NCI-H82 treated with DMSO at 0.1 percent for 48 hours (cell line): ENCODE measurements around the gene RITA1.
"Not testable (repeated sequence)": the region's sequence is repeated elsewhere in the genome, so short reads cannot be mapped to it uniquely, and the experiment has no call there.

Source experiments
- DNase-seq: peaks from one replicate; lab custom pipeline; 2025; ENCODE audit not compliant: unreplicated experiment; lab: John Stamatoyannopoulos, UW

RITA1 gene

DNA sequence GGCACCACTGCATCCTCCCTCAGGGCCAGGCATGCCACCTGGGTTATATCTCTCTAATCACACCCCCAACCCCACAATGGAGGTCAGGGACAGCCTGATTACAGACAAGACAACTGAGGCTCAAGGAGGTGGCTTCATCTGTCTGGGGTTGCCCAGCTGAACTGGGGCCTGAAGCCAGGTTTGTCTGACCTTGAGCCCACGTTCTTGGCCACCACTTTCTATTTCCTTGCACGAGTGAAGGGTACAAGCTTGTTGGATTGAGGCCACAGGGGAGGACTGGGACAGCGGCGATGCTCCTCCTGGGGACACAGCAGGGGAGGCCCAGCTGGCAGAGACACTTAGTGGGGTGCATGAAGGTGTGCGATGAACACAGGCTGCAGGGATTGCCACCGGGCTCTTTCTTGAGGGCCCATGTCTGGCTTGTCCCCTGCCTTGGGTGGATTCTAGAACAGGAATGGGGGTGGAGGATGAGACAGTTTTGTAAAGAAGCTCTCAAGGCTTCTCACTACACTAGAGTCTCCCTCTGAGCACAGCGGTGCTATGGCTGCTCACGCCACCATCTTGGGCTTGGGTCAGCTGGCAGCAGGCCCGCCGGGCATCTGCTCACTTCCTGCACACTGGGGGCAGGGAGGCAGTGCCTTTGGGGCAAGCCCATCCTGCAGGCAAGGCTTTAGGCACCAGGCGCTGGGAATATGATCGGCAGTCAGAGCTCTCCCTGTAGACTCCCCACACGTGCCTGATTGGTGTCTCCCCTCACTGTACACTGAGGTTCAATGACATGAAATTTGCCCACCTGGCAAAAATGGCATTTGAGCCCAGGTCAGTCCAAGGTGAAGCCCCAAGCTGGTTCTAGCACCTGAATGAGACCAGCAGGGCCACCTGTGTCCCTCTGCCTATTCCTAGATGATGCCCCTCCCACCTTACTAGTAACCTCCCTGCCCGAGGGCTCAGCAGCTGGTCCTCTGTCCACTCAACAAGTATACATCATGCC, 16.0 kb downstream of the RITA1 start:
- no peak for DNase-seq

DNA sequence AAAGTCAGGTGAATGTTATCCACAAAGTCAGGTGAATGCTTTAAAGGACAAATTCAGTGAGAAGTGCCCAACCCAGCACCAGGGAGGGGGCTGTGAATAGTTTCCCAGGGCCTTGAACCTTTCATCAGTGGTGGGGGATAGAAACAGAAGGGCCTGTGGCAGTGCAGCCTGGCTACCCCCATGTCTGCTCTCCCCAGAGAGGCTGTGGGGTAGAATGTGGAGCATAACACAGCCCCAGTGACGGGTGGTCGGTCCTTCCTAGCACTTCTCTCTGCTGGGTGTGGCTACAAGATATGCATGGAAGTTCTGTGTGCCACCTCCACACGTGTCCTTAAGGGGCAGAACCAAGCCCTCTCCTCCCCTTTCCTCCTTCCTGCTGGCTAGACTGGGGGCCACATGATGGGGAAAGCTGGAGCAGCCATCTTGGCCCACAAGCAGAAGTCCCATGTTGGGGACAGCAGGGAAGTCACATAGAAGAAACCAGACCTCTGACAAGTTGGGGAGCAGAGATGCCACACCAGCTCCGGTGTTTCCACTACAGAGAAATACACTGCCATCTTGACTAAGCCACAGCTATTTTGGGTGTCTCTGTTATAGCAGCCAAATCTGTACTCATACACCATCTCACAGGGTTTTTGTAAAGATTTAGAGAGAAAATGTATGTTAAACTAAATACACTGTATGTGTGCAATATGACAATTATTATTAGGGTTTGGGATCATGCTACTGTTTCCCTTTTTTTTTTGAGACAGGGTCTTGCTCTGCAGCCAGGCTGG, 17.0 kb downstream of the RITA1 start:
- DNase-seq = no peak

DNA sequence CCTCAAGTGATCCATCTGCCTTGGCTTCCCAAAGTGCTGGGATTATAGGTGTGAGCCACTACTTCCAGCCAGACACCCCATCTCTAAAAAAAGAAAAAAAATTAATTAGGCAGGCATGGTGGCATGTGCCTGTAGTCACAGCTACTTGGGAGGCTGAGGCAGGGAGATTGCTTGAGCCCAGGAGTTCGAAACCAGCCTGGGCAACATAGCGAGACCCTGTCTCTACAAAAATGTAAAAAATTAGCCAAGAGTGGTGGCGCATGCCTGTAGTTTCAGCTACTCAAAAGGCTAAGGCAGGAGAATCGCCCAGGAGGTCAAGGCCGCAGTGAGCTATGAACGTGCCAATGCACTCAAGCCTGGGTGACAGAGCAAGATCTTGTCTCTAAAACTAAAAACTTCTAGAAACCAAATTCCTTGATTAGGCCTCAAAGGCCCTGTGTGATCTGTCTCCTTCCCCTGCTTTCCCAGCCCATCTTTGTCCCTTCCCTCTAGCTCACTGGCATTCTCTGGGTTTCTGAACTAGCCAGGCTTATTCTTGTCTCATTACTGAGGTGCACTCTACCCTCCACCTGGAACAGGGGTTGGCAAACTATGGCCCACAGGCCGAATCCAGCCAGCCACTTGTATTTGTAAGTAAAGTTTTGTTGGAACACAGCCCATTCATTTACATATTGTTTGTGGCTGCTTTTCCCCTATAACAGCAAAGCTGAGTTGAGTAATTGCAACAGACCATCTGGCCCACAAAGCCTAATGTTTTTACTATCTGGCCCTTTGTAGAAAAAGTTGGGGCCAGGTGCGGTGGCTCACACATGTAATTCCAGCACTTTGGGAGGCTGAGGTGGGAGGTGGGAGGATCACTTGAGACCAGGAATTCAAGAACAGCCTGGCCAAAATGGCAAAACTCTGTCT, 18.6 kb downstream of the RITA1 start:
- DNase-seq = no peak

DNA sequence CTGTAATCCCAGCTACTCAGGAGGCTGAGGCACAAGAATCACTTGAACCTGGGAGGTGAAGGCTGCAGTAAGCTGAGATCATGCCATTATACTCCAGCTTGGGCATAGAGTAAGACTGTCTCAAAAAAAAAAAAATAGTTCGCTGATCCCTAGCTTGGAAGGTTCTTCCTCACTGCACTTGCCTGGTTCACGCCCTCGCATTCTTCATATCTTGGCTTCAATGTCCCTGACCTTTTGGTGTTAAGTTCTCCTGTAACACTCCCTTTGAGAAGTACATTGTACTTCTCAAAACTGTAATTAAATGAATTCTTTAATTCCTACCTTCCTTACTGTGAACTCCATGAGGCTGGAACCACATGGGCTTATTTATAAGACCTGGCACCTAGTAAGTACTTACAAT, 19.3 kb downstream of the RITA1 start:
- DNase-seq = no peak

DNA sequence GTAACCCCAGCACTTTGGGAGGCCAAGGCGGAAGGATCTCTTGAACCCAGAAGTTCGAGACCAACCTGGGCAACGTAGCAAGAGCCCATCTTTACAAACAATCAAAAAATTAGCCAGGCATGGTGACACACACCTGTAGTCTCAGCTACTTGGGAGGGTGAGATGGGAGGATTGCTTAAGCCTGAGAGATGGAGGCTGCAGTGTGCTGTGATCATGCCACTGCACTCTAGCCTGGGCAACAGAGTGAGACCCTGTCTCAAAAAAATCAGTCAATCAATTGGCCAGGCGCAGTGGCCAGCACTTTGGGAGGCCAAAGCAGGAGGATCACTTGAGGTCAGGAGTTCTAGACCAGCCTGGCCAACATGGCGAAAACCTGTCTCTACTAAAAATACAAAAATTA, 21.3 kb downstream of the RITA1 start:
- not testable (repeated sequence) for DNase-seq

DNA sequence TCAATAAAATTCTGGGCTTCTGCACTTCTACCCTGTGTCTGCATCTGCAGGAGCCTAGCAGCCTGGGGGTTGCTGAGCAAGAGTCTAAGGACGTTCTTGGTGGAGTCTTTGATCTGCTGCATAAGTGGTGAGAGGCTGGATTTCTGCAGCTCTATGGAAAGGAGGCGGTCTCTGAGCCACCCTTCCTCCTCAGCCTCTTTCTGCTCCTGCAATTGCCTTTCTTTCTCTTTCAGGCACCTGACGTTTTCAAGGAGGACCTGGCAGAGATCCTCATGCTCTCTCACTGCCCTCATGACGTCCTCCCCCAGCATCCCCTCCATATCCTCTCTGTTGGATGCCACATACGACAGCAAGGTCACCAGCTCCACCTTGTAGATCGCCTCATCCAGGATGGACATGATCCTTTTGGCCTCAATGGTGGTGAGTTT, 22.1 kb downstream of the RITA1 start:
- no peak for DNase-seq

DNA sequence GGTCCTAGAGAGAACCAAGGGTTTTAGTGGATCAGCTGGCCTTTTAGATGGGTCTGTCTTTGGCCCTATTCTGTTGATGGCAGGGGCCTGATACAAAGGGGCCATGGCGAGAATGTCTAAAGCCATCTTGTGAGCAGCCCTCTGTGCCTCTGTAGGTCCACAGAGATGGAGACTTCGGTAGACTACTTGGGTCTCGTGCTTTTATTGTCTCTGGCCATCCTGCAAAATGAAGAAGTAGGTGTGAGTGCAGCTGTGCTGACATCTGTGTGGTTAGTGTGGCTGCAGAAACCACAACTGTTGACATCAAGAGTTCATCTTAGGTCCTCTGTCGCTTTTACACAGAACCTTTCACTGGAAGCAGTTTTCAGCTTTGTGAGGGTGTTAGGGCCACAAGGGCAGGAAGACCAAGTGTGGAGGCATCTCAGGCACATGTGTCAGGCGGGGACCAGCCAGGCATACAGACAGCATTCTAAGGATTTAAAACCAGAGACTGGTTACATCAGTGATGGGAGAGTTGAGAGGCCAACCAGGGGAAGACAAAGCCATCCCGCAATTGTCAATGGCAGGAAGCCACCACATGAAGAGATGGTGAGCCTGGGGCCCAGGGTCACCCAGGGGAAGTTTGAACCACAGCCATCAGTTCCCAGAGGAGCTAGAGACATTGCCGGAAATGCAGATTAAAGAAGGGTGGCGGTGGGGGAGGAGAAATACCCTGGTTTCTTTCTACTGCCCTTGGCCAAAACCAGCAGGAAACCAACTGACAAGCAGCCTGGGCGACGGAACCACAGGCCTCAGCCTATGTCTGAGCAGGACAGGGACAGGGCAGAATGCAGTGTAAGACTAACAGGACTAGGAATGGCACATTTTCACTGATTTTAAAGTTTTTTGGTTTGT, 22.8 kb downstream of the RITA1 start:
- DNase-seq = no peak

DNA sequence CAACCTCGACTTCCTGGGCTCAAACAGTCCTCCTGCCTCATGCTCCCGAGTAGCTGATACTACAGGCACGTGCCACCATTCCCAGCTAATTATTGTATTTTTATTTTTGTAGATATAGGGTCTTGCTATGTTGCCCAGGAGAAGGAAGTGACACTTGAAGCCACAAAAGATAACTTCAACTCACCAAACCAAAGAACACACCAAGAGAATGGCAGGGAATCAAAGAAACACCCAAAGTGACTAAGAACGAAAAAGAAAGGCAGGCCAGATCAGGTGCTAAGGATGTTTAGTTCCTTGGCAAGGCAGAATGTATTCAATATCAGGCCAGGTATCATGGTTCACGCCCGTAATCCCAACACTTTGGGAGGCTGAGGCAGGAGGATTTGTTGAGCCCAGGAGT, 25.6 kb downstream of the RITA1 start:
- no peak for DNase-seq

DNA sequence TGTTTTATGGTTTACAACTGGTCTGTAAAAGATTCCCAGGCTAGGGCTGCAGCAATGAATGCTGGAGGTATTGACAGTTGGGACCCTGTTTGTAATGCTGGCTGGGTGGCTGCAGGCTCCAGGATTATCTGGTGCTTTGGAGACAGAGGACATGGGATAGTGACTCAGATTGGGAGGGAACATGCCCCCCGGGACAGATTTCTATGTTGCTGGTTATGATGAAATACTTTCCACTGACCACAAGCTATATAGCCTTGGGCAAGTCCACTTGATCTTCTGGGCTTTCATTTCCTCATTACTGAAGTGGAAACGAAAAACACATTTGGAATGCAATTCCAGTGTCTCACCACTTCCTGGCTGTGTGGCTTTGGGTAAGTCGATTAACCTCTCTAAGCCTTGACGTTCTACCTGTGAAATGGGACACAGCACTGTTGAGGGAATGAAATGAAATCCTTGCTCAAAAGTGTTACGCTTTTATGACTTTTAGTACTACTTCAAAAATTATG, 29.4 kb downstream of the RITA1 start:
- DNase-seq = no peak

DNA sequence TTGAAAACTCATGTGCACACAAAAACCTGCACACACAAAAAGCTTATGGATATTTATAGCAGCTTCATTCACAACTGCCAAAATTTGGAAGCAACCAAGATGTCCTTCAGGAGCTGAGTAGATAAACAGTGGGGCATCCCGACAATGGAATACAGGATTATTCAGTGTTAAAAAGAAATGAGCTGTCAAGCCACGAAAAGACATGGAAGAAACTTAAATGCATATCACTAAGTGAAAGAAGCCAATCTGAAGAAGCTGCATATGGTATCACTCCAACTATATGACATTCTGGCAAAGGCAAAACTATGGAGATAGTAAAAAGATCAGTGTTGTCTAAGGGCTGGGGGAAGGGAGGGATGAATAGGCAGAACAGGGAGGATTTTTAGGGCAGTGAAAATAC, 30.5 kb downstream of the RITA1 start:
- no peak for DNase-seq

DNA sequence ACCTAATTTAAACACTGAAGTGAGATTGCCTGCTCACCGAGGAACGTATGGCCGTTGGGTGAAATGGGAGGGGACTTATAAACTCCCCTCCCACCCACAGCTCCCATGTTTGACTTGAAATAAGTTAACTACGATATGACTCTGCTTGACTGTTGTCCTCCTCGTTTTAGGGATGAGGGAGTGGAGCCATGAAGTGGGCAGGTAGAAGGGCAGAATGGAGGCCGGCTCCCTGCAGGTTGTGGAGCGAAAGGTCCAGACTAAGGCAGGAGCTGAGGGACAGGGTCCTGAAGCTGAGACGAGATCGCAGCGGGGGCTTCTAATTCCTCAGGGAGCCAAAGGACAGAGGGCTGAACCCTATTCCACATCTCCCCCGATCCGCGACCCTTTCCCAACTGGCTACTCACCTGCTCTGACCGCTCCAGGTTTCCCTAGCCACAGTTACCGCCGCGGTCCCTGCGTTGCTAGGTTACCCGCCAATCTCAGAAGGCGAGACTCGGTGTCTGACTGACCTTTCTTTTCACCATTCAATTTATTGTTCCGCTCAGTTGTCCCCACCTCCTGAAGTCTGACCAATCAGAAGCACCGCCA, 35.2 kb downstream of the RITA1 start:
- DNase-seq = no peak

DNA sequence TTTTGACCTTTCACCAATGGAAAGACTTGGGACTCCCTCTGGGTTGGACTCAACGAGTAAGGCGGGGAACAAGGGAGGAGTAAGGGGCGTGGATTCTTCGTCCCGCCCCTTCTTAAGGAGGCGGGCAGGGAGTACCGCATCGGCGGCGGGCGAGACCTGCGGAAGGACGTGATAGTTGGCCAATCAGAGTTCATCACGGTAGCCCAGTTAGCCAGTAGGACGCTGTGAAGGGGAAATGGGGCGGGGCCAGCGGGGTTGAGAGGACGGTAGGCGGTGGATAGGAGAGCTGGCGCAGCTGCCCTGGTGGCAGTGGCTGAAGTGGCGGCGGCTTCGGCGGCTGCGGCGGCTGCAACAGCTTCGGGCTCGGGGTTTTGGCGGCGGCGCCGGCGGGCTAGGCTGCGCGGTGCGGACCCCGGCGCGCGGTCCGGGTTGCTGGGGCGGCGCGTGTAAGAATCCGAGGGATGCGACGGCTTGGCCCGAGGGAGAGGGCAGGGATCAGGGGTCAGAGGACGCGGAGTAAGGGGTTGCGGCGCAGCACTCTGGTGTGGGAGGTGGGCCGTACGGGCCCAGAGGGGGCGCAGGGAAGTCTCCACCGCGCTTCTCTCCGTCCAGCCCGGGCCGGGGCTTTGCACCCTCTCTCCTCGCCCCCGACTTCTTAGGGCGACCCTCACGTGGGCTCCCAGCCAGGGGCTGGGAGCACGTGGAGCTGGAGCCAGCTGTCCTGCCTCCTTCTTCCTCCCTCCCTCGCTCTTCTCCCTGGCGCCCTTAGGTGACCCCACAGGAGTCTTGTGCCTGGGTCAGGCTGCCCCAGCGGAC, 35.9 kb downstream of the RITA1 start, which contains the start of gene TPCN1:
TSS of gene TPCN1 (plus strand) at position 284 of the 816 bp plus-strand sequence. CDS start 5,389 bp downstream, outside the sequence.
- DNase-seq = peak; percentile 99

DNA sequence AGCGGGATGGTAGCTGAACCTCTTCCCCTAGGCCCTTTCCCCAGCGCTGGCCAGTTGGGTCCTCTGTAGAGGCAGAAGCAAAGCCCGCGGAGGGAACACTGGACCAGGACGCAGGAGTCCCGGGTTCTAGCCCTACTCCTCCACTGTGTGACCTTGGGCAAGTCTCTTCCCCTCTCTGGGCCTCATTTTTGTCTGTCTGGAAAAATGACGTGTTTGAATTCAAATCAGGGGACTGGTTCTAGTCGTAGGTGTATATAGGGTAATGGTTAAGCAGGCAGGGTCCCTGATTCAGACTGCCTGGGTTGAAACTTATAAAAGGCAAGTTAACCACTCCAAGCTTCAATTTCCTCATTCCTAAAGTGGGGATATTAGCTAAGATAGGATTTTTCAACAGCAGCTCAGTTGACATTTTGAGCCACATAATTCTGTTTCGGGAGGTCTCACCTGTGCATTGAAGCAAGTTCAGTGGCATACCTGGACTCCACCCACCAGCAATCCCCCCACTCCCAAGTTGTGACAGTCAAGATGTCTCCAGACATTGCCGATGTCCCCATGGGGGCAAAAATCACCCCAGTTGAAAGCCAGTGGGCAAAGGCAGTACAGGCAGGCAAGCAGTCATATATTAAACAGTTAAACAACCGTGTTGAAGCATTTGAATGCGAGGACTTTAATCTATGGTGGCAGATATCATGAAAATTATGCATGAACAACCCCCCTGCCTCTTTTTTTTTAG, 36.6 kb downstream of the RITA1 start:
- no peak for DNase-seq

DNA sequence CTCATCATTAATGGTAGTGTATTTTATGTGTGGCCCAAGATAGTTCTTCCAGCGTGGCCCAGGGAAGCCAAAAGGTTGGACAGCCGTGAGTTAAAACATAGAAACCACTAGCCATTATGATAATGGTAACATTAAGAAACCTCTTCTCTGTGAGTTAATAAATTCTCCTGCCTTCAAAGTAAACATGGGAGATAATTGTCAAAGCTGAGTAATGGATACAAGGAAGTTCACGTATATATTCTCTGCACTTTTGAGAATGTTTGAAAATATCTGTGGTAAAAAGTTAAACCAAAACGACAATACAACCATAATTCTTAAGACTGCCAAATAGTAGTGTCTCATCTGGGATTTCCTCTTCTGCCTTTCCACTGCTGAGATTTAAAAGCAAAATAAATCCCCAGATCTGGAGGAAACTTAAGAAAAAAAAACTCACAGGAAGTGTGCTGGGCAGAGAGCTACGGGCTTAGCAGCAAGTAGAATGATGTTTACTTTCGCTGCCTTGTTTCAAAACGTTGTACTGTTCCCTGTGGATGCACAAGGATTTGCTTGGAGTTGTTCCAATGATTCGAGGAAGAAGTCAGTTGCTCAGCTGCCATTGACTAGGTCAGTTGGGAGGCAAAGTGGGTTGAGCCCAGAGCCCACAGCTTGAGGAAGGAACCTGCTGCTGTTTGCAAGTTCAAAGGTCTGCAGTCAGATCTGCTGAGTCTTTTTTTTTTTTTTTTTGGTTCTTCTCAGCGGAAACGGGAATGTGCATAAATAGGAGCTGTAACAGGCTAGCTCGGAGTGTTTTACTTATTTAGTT, 37.4 kb downstream of the RITA1 start:
- DNase-seq = no peak

DNA sequence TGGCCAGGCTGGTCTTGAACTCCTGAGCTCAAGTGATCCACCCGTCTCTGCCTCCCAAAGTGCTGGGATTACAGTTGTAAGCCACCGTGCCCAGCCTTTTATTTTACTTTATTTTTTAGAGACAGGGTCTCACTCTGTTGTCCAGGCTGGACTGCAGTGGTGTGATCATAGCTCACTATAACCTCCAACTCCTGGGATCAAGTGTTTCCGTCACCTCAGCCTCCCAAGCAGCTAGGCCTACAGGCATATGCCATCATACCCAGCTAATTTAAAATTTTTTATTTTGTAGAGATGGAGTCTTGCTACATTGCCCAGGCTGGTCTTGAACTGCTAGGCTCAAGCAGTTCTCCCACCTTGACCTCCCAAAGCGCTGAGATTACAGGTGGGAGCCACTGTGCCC, 39.4 kb downstream of the RITA1 start:
- no peak for DNase-seq

DNA sequence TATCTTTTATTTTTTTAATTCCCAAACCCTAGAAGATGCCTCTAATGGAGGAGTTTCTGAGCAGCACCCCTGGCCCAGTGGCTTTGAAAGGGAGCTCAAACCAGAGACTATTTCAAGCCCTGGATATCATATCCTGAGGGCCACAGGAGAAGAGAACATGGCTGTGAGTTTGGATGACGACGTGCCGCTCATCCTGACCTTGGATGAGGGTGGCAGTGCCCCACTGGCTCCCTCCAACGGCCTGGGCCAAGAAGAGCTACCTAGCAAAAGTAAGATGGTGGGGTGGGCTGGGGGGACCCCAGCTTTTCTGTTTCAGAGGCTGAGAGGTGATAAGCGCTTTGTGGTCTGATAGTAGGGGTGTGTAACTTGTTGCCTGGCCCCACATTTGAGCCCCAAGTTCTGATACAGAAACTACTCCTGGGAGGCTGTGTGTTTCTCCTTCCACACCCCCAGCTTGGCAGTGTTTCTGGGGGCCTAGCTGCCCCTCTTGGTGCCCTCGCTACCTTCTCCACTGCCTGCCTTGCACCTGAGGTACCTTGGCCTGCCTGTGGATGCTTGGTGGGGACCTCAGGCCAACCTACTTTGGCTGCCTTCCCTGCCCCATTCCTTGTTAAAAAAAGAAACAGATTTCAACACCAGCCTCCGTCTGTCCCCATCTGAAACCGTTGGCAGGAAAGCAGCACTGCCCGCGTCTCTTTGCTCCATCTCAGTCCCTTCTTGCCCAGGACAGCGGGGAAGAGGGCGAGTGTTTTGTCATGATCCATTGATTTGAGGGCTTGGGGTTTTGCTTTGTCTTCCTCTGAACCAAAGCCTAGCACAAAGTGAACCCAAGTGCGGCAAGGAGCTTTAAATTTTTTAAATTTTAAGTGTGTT, 41.4 kb downstream of the RITA1 start:
- no peak for DNase-seq
